Breast epithelium (tissue), 4 donors: ENCODE measurements around the gene HNRNPUL1. TPM values are rescaled to one million over a fixed set of nuclear protein-coding genes. Genes with fewer than 3 reads are reported as not detected.

Source experiments
- DNase-seq, 2 donors: peaks; one replicate each; pipeline ENCODE4 v3.0.0-alpha.2; 2019; ENCODE audit warnings: low spot score in 2 of 2
- H3K27ac ChIP-seq, 2 donors: fragments of 200-600 bp; sonication (generic) in 1 of 2; one replicate each; pipeline ENCODE4 v1.5.1; 2016 to 2019; ENCODE audit warnings: mild to moderate bottlenecking in 1 of 2
- H3K27me3 ChIP-seq, 2 donors: fragments of 200-600 bp; sonication (generic) in 1 of 2; one replicate each; pipeline versions ENCODE4 v1.5.1 to v1.6.0; 2017 to 2019; ENCODE audit warnings: control low read depth in 1 of 2, mild to moderate bottlenecking in 1 of 2
- H3K36me3 ChIP-seq: fragments of 200-600 bp; one replicate; pipeline ENCODE4 v1.5.1; 2019
- H3K4me1 ChIP-seq, 2 donors: fragments of 200-600 bp; sonication (generic); one replicate each; pipeline ENCODE4 v1.5.1; 2016 to 2019; ENCODE audit warnings: control low read depth in 1 of 2
- H3K4me3 ChIP-seq, 3 donors: fragments of 200-600 bp; sonication (generic); 1 replicate in 2 of 3; 2 replicates in 1 of 3; pipeline ENCODE4 v1.5.1; 2016 to 2019; ENCODE audit warnings: mild to moderate bottlenecking in 3 of 3, moderate library complexity in 2 of 3
- H3K9me3 ChIP-seq, 2 donors: fragments of 200-600 bp; sonication (generic) in 1 of 2; one replicate each; pipeline ENCODE4 v1.5.1; 2016 to 2019; ENCODE audit warnings: control low read depth in 1 of 2
- CTCF ChIP-seq, 3 donors: fragments of 450-650 bp; IDR thresholded peaks; one replicate each; pipeline ENCODE4 v1.5.1; 2016 to 2017; ENCODE audit warnings: antibody characterized with exemption in 3 of 3, mild to moderate bottlenecking in 3 of 3, moderate library complexity in 3 of 3
- POLR2A ChIP-seq: fragments of 450-650 bp; IDR thresholded peaks from one replicate; pipeline ENCODE4 v1.6.1; 2016; ENCODE audit warnings: antibody characterized with exemption, mild to moderate bottlenecking, moderate library complexity
- POLR2AphosphoS5 ChIP-seq, 3 donors: sonication (generic); formaldehyde crosslinking; IDR thresholded peaks; one replicate each; pipeline ENCODE4 v1.6.1; 2017; ENCODE audit warnings: antibody characterized with exemption in 3 of 3
- intact Hi-C: fragments of 100-400 bp; cut with DNase I; formaldehyde crosslinking; loops from one replicate; pipeline ENCODE4 v1.15.1; 2023; ENCODE audit warnings: low total_unique reads
- total RNA-seq, 3 donors: library from RNA; depleted of rRNA; stranded (reverse); fragments of >200 nt; gene quantifications; one replicate each; pipeline ENCODE4 v1.1.0, GENCODE V29; 2016

The HNRNPUL1 gene
- total RNA-seq, 3 donors from 2014 or later, result 116 to 146 (median 125) TPM

DNA sequence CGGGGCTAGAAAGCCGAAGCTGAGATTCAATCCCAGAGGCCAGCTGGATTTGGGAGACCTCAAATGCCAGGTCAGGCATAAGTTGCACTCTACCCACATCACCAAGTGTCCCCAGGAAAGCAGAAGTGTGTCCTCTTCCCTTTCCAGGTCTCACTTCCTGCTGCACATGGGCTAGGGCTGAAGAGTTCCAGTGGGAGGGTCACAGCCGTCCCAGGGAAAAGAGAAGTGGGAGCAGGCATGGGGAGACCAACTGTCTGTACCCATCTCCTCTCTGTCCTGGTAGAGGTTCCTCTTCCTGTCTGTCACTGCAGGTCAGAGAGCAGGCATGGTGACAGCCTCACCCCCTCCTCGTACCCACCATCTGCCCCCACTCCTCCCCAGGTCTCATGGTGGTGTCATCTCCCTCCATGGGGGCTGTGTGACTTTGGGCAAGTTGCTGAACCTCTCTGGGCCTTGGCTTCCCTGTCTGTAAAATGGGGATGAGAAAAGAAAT is 30.4 kb upstream of the HNRNPUL1 start:
- no peaks in the 10 kb centered on the region for H3K36me3 ChIP-seq
- DNase-seq, result no peak

GRCh38 chr19:41234512-41235168 is 29.5 kb upstream of the HNRNPUL1 start:
- Histone ChIP-seq H3K36me3 (no peaks in the 10 kb centered on the region), H3K4me3 (no peak overlapping the region), H3K4me1 (no peaks in the 10 kb centered on the region), H3K9me3 (no peaks in the 10 kb centered on the region), H3K27ac (no peak overlapping the region), H3K27me3 (no peaks in the 10 kb centered on the region)
- intact Hi-C loops, result no loop called here
- TF ChIP-seq CTCF (IDR thresholded peaks at IDR 0.05) (no peak), POLR2AphosphoS5 (IDR thresholded peaks at IDR 0.05) (no peak)
- DNase-seq, result no peak

More for the DNA sequence above, 30.4 kb upstream of the HNRNPUL1 start:
- Histone ChIP-seq H3K9me3 (no peaks in the 10 kb centered on the region), H3K4me1 (no peaks in the 10 kb centered on the region), H3K27me3 (no peaks in the 10 kb centered on the region), H3K27ac (no peak overlapping the region), H3K4me3 (no peak overlapping the region)
- intact Hi-C loops, result no loop called here
- TF ChIP-seq POLR2A (no peak), POLR2AphosphoS5 (IDR thresholded peaks at IDR 0.05) (no peak), CTCF (IDR thresholded peaks at IDR 0.05) (no peak)

- Histone ChIP-seq H3K9me3 (no peaks in the 10 kb centered on the region), H3K36me3 (no peaks in the 10 kb centered on the region), H3K4me1 (no peaks in the 10 kb centered on the region)
Observed at GRCh38 chr19:41235480-41235879, 28.7 kb upstream of the HNRNPUL1 start.

GRCh38 chr19:41238244-41238643 is 25.9 kb upstream of the HNRNPUL1 start:
- H3K27me3 ChIP-seq, result no peaks in the 10 kb centered on the region
- H3K27ac ChIP-seq, result peak overlapping the region in 1 of 2 donors; percentile 0
- intact Hi-C loops, result no loop called here
- H3K9me3 ChIP-seq, result no peaks in the 10 kb centered on the region
- TF ChIP-seq POLR2A (no peak), CTCF (IDR thresholded peaks at IDR 0.05) (no peak), POLR2AphosphoS5 (IDR thresholded peaks at IDR 0.05) (no peak)
- H3K4me3 ChIP-seq, result no peak overlapping the region
- H3K4me1 ChIP-seq, result no peaks in the 10 kb centered on the region
- DNase-seq, result no peak
- H3K36me3 ChIP-seq, result no peaks in the 10 kb centered on the region

More at GRCh38 chr19:41235480-41235879, 28.7 kb upstream of the HNRNPUL1 start:
- Histone ChIP-seq H3K27me3 (no peaks in the 10 kb centered on the region), H3K4me3 (no peak overlapping the region), H3K27ac (no peak overlapping the region)
- intact Hi-C loops, result no loop called here
- TF ChIP-seq POLR2A (no peak), POLR2AphosphoS5 (IDR thresholded peaks at IDR 0.05) (no peak), CTCF (IDR thresholded peaks at IDR 0.05) (no peak)
- no peak for DNase-seq

DNA sequence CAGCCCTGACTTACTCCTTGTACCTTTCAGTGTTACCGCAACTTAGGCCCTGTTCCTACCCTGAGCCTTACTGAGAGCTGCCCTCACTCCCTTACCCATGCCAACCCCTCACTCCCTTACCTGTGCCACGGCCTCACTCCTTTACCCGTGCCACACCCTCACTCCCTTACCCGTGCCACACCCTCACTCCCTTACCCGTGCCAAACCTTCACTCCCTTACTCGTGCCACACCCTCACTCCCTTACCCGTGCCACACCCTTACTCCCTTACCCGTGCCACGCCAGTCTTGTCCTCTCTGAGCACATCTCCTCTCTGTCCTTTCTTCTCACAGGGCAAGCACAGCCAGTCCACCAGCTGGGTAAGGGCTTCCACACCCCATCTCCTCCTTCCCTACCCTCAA is 24.8 kb upstream of the HNRNPUL1 start:
- H3K27ac ChIP-seq, result no peak overlapping the region
- TF ChIP-seq POLR2AphosphoS5 (IDR thresholded peaks at IDR 0.05) (no peak), CTCF (IDR thresholded peaks at IDR 0.05) (no peak), POLR2A (no peak)
- H3K36me3 ChIP-seq, result no peaks in the 10 kb centered on the region
- no peak overlapping the region for H3K4me3 ChIP-seq
- no peaks in the 10 kb centered on the region for H3K27me3 ChIP-seq
- DNase-seq, result no peak
- intact Hi-C loops, result no loop called here
- no peaks in the 10 kb centered on the region for H3K9me3 ChIP-seq
- no peaks in the 10 kb centered on the region for H3K4me1 ChIP-seq
